ENCODE results near the gene PACSIN2.

The PACSIN2 gene

DNA sequence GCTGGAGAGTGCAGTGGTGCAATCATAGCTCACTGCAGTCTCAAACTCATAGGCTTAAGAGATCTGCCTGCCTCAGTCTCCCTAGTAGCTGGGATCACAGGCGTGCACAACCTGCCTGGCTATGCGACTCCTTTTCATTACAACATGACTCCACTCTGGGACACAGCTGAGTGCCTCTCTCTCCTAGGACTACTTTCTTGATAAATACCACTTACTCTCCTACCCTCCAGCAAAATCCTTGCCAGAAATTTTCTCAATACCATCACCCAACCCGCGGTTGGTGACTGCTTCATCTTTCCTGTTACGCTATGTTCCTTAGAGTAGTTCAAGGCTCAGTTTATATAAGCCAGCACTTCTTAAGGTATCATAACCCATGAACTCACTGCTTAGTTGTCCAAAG is 184.8 kb downstream of the PACSIN2 start:
- no peaks in the 10 kb centered on the region for H3K27me3 ChIP-seq (ENCODE audit: insufficient read depth, low read length, poor library complexity)
- DNase-seq (no peak), ATAC-seq (ENCODE audit: insufficient read depth, low read depth) (no peak)
- H4K20me1 ChIP-seq (ENCODE audit: insufficient read depth, low read length): no peaks in the 10 kb centered on the region
- no peaks in the 10 kb centered on the region for H3K79me2 ChIP-seq (ENCODE audit: insufficient read depth, low read length)
- peaks cover 84% of the 10 kb centered on the region for H3K36me3 ChIP-seq (ENCODE audit: insufficient read depth, low read length)
- no peaks in the 10 kb centered on the region for H3K4me1 ChIP-seq (ENCODE audit: insufficient read depth, low read length)
- H3K4me3 ChIP-seq (ENCODE audit: low read depth in 1 of 2, low read length in 2 of 2): no peak overlapping the region
- TF ChIP-seq, protein P1, sequence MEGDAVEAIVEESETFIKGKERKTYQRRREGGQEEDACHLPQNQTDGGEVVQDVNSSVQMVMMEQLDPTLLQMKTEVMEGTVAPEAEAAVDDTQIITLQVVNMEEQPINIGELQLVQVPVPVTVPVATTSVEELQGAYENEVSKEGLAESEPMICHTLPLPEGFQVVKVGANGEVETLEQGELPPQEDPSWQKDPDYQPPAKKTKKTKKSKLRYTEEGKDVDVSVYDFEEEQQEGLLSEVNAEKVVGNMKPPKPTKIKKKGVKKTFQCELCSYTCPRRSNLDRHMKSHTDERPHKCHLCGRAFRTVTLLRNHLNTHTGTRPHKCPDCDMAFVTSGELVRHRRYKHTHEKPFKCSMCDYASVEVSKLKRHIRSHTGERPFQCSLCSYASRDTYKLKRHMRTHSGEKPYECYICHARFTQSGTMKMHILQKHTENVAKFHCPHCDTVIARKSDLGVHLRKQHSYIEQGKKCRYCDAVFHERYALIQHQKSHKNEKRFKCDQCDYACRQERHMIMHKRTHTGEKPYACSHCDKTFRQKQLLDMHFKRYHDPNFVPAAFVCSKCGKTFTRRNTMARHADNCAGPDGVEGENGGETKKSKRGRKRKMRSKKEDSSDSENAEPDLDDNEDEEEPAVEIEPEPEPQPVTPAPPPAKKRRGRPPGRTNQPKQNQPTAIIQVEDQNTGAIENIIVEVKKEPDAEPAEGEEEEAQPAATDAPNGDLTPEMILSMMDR (IDR thresholded peaks at IDR 0.05; ENCODE audit: borderline replicate concordance, extremely low read depth, low read length, poor library complexity, severe bottlenecking): no peak
- no peak for TF ChIP-seq EZH2 (IDR thresholded peaks at IDR 0.05; ENCODE audit: borderline replicate concordance, low read depth, low read length, severe bottlenecking)
- H3K9ac ChIP-seq (ENCODE audit: low read depth, low read length): no peak overlapping the region
- no peaks in the 10 kb centered on the region for H3K9me3 ChIP-seq (ENCODE audit: insufficient read depth, low read length, severe bottlenecking)
- no peak overlapping the region for H3K4me2 ChIP-seq (ENCODE audit: insufficient read depth, low read length)
- H3K27ac ChIP-seq (ENCODE audit: low read length): no peak overlapping the region
- H2AFZ ChIP-seq (ENCODE audit: low read depth, low read length): no peak overlapping the region

DNA sequence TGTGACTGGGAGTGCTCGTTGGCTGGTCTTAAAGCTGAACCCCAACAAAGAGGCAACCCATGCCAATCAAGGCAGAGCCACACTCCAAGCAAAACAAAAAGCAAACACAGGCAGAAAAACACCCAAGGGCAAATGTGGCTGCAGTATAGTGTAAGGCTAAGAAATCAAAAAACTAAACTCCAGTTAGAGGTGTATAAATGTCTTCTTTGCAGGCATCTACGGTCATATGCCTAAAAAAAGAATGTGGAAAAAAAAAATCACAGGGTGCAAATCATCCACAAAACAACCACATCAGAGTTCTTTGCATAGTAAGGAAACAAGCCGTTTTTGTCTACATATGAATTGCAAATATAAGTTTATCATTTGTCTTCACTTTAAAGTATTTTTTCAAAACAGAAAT is 185.6 kb downstream of the PACSIN2 start:
- no peaks in the 10 kb centered on the region for H3K4me1 ChIP-seq (ENCODE audit: insufficient read depth, low read length)
- no peak overlapping the region for H2AFZ ChIP-seq (ENCODE audit: low read depth, low read length)
- no peak overlapping the region for H3K9ac ChIP-seq (ENCODE audit: low read depth, low read length)
- no peak for ATAC-seq (ENCODE audit: insufficient read depth, low read depth)
- H4K20me1 ChIP-seq (ENCODE audit: insufficient read depth, low read length): no peaks in the 10 kb centered on the region
- no peak overlapping the region for H3K4me2 ChIP-seq (ENCODE audit: insufficient read depth, low read length)
- H3K79me2 ChIP-seq (ENCODE audit: insufficient read depth, low read length): no peaks in the 10 kb centered on the region
- H3K27me3 ChIP-seq (ENCODE audit: insufficient read depth, low read length, poor library complexity): no peaks in the 10 kb centered on the region
- TF ChIP-seq EZH2 (IDR thresholded peaks at IDR 0.05; ENCODE audit: borderline replicate concordance, low read depth, low read length, severe bottlenecking): no peak
- TF ChIP-seq, protein P1 (IDR thresholded peaks at IDR 0.05; ENCODE audit: borderline replicate concordance, extremely low read depth, low read length, poor library complexity, severe bottlenecking): no peak
- peaks cover 83% of the 10 kb centered on the region for H3K36me3 ChIP-seq (ENCODE audit: insufficient read depth, low read length)
- H3K4me3 ChIP-seq (ENCODE audit: low read depth in 1 of 2, low read length in 2 of 2): no peak overlapping the region
- no peak overlapping the region for H3K27ac ChIP-seq (ENCODE audit: low read length)
- no peaks in the 10 kb centered on the region for H3K9me3 ChIP-seq (ENCODE audit: insufficient read depth, low read length, severe bottlenecking)
- no peak for DNase-seq

DNA sequence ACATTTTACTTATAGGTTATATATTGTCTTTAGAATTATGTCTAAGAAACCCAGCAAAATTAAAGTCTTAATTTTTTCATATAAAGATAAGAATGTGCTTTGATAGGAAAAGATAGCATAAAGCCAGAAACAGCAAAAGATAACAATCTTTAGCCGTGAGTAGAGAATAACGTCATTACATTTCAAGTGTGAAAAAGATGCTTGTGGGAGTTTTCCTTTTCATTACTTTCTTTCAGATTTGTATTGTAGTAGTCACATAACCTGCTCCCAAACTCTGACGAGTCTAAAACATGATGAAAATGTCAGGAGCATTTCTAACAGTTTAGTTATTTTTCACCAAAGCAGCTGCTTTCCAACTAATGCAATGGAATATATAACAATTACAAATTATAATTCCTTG is 189.2 kb downstream of the PACSIN2 start:
- H3K36me3 ChIP-seq (ENCODE audit: insufficient read depth, low read length): peaks cover 78% of the 10 kb centered on the region
- TF ChIP-seq, protein P1 (IDR thresholded peaks at IDR 0.05; ENCODE audit: borderline replicate concordance, extremely low read depth, low read length, poor library complexity, severe bottlenecking): no peak
- TF ChIP-seq EZH2 (IDR thresholded peaks at IDR 0.05; ENCODE audit: borderline replicate concordance, low read depth, low read length, severe bottlenecking): no peak
- ATAC-seq (ENCODE audit: insufficient read depth, low read depth): no peak

DNA sequence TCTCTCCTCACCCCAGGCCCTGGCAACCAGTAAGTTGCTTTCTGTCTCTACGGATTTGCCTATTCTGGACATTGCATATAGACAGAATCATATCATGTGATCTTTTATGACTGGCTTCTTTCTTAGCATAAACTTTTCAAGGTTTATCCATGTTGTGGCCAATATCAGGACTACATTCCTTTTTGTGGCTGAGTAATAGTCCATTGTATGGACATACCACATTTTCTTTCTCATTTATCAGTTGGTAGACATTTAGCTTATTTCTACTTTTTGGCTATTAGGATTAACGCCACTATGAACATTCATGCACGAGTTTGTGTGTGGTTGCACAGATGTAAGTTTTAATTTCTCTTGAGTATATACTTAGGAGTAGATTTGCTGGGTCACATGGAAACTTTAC is 193.6 kb downstream of the PACSIN2 start:
- Histone ChIP-seq H3K4me2 (ENCODE audit: insufficient read depth, low read length) (no peak overlapping the region), H2AFZ (ENCODE audit: low read depth, low read length) (no peak overlapping the region), H3K27ac (ENCODE audit: low read length) (no peak overlapping the region), H3K79me2 (ENCODE audit: insufficient read depth, low read length) (no peaks in the 10 kb centered on the region), H4K20me1 (ENCODE audit: insufficient read depth, low read length) (no peaks in the 10 kb centered on the region; the same call in 1 of the 2 replicates), H3K4me3 (ENCODE audit: low read depth in 1 of 2, low read length in 2 of 2) (no peak overlapping the region), H3K36me3 (ENCODE audit: insufficient read depth, low read length) (peaks cover 66% of the 10 kb centered on the region), H3K27me3 (ENCODE audit: insufficient read depth, low read length, poor library complexity) (no peaks in the 10 kb centered on the region), H3K4me1 (ENCODE audit: insufficient read depth, low read length) (no peaks in the 10 kb centered on the region), H3K9ac (ENCODE audit: low read depth, low read length) (no peak overlapping the region), H3K9me3 (ENCODE audit: insufficient read depth, low read length, severe bottlenecking) (no peaks in the 10 kb centered on the region)
- DNase-seq (no peak), ATAC-seq (ENCODE audit: insufficient read depth, low read depth) (no peak)
- TF ChIP-seq, protein P1 (IDR thresholded peaks at IDR 0.05; ENCODE audit: borderline replicate concordance, extremely low read depth, low read length, poor library complexity, severe bottlenecking): no peak
- no peak for TF ChIP-seq EZH2 (IDR thresholded peaks at IDR 0.05; ENCODE audit: borderline replicate concordance, low read depth, low read length, severe bottlenecking)

More for the DNA sequence above, 189.2 kb downstream of the PACSIN2 start:
- Histone ChIP-seq H4K20me1 (ENCODE audit: insufficient read depth, low read length) (no peaks in the 10 kb centered on the region), H3K27ac (ENCODE audit: low read length) (no peak overlapping the region), H3K4me3 (ENCODE audit: low read depth in 1 of 2, low read length in 2 of 2) (no peak overlapping the region), H3K79me2 (ENCODE audit: insufficient read depth, low read length) (no peaks in the 10 kb centered on the region), H3K9ac (ENCODE audit: low read depth, low read length) (no peak overlapping the region), H3K27me3 (ENCODE audit: insufficient read depth, low read length, poor library complexity) (no peaks in the 10 kb centered on the region), H3K4me2 (ENCODE audit: insufficient read depth, low read length) (no peak overlapping the region), H3K4me1 (ENCODE audit: insufficient read depth, low read length) (no peaks in the 10 kb centered on the region), H2AFZ (ENCODE audit: low read depth, low read length) (no peak overlapping the region), H3K9me3 (ENCODE audit: insufficient read depth, low read length, severe bottlenecking) (no peaks in the 10 kb centered on the region)
- no peak for DNase-seq
